ENCODE measurements around the gene NEK6.

The NEK6 gene

GRCh38 chr9:124270504-124271335 is 13.0 kb downstream of the NEK6 start:
- no peaks in the 10 kb centered on the region for H4K20me1 ChIP-seq (ENCODE audit: insufficient read depth, low read length)

DNA sequence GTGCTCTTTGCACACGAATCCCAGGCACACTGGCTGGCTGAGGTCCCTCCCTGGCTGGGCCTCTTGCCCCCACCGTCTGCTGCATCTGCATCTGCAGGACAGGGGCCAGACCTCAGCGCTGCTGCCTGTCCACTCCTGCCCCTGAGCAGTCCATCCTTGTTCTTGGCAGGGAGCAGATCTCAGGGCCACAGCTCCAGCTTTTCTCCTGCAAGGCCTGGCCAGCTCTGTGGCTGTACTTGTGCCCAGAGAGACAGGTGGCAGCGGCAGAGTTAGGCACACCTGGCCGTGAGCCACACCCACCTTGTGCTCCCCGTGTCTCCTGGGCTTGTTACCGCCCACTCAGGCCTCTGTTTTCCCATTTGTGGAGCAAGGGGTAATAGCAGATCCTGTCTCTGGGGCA is 13.9 kb downstream of the NEK6 start:
- Histone ChIP-seq H3K36me3 (ENCODE audit: insufficient read depth, low read length) (no peaks in the 10 kb centered on the region), H3K4me1 (ENCODE audit: insufficient read depth, low read length) (no peaks in the 10 kb centered on the region), H2AFZ (ENCODE audit: low read depth, low read length) (no peak overlapping the region), H3K9ac (ENCODE audit: low read depth, low read length) (no peak overlapping the region), H3K4me2 (ENCODE audit: insufficient read depth, low read length) (no peak overlapping the region), H3K9me3 (ENCODE audit: insufficient read depth, low read length, severe bottlenecking) (no peaks in the 10 kb centered on the region), H3K27ac (ENCODE audit: low read length) (no peak overlapping the region), H3K4me3 (ENCODE audit: low read depth in 1 of 2, low read length in 2 of 2) (no peak overlapping the region), H4K20me1 (ENCODE audit: insufficient read depth, low read length) (no peaks in the 10 kb centered on the region), H3K27me3 (ENCODE audit: insufficient read depth, low read length, poor library complexity) (peaks cover 3% of the 10 kb centered on the region), H3K79me2 (ENCODE audit: insufficient read depth, low read length) (no peaks in the 10 kb centered on the region)
- TF ChIP-seq EZH2 (IDR thresholded peaks at IDR 0.05; ENCODE audit: borderline replicate concordance, low read depth, low read length, severe bottlenecking) (no peak), CTCF (IDR thresholded peaks at IDR 0.05; ENCODE audit: borderline replicate concordance, extremely low read depth, low read length, poor library complexity, severe bottlenecking) (no peak)
- DNase-seq, result no peak
- no peak for ATAC-seq (ENCODE audit: insufficient read depth, low read depth)

More at GRCh38 chr9:124270504-124271335, 13.0 kb downstream of the NEK6 start:
- ATAC-seq (ENCODE audit: insufficient read depth, low read depth), result no peak
- Histone ChIP-seq H3K36me3 (ENCODE audit: insufficient read depth, low read length) (no peaks in the 10 kb centered on the region), H3K4me2 (ENCODE audit: insufficient read depth, low read length) (no peak overlapping the region), H3K79me2 (ENCODE audit: insufficient read depth, low read length) (no peaks in the 10 kb centered on the region), H3K27ac (ENCODE audit: low read length) (no peak overlapping the region), H3K4me1 (ENCODE audit: insufficient read depth, low read length) (no peaks in the 10 kb centered on the region), H3K9ac (ENCODE audit: low read depth, low read length) (no peak overlapping the region), H3K27me3 (ENCODE audit: insufficient read depth, low read length, poor library complexity) (peaks cover 3% of the 10 kb centered on the region), H3K9me3 (ENCODE audit: insufficient read depth, low read length, severe bottlenecking) (no peaks in the 10 kb centered on the region), H2AFZ (ENCODE audit: low read depth, low read length) (no peak overlapping the region), H3K4me3 (ENCODE audit: low read depth in 1 of 2, low read length in 2 of 2) (no peak overlapping the region)
- TF ChIP-seq EZH2 (IDR thresholded peaks at IDR 0.05; ENCODE audit: borderline replicate concordance, low read depth, low read length, severe bottlenecking) (no peak), CTCF (IDR thresholded peaks at IDR 0.05; ENCODE audit: borderline replicate concordance, extremely low read depth, low read length, poor library complexity, severe bottlenecking) (no peak)
- no peak for DNase-seq

GRCh38 chr9:124272118-124272517 is 14.4 kb downstream of the NEK6 start:
- H3K27me3 ChIP-seq (ENCODE audit: insufficient read depth, low read length, poor library complexity), result peaks cover 3% of the 10 kb centered on the region
- H3K4me2 ChIP-seq (ENCODE audit: insufficient read depth, low read length), result no peak overlapping the region
- no peak overlapping the region for H3K9ac ChIP-seq (ENCODE audit: low read depth, low read length)
- ATAC-seq (ENCODE audit: insufficient read depth, low read depth), result no peak
- no peak overlapping the region for H2AFZ ChIP-seq (ENCODE audit: low read depth, low read length)
- TF ChIP-seq EZH2 (IDR thresholded peaks at IDR 0.05; ENCODE audit: borderline replicate concordance, low read depth, low read length, severe bottlenecking) (no peak), CTCF (IDR thresholded peaks at IDR 0.05; ENCODE audit: borderline replicate concordance, extremely low read depth, low read length, poor library complexity, severe bottlenecking) (no peak)
- no peaks in the 10 kb centered on the region for H3K79me2 ChIP-seq (ENCODE audit: insufficient read depth, low read length)
- no peaks in the 10 kb centered on the region for H3K9me3 ChIP-seq (ENCODE audit: insufficient read depth, low read length, severe bottlenecking)
- no peaks in the 10 kb centered on the region for H3K4me1 ChIP-seq (ENCODE audit: insufficient read depth, low read length)
- H3K27ac ChIP-seq (ENCODE audit: low read length), result no peak overlapping the region
- no peaks in the 10 kb centered on the region for H4K20me1 ChIP-seq (ENCODE audit: insufficient read depth, low read length)
- no peaks in the 10 kb centered on the region for H3K36me3 ChIP-seq (ENCODE audit: insufficient read depth, low read length)
- no peak for DNase-seq
- no peak overlapping the region for H3K4me3 ChIP-seq (ENCODE audit: low read depth in 1 of 2, low read length in 2 of 2)
